Omental fat pad (tissue), 4 donors: Measurements from ENCODE around the gene THEM5. TPM values are rescaled to one million over a fixed set of nuclear protein-coding genes. Genes with fewer than 3 reads are reported as not detected.
"Not testable (repeated sequence)": the region's sequence is repeated elsewhere in the genome, so short reads cannot be mapped to it uniquely, and the experiment has no call there.

Experiments
- ATAC-seq: fragments of 150-250 bp; one replicate; pipeline ENCODE4 v1.9.1; 2016; ENCODE audit warnings: mild to moderate bottlenecking, moderate library complexity; ENCODE audit not compliant: low FRiP score
- DNase-seq: peaks from one replicate; pipeline ENCODE4 v3.0.0-alpha.2; 2019; ENCODE audit warnings: low spot score
- CTCF ChIP-seq, 3 donors: fragments of 450-650 bp; IDR thresholded peaks; one replicate each; pipeline ENCODE4 v1.5.1; 2016 to 2017; ENCODE audit warnings: antibody characterized with exemption in 3 of 3, mild to moderate bottlenecking in 3 of 3, moderate library complexity in 2 of 3
- total RNA-seq, 4 donors: library from RNA; depleted of rRNA; stranded (reverse); fragments of >200 nt; gene quantifications; one replicate each; pipeline ENCODE4 v1.1.0, GENCODE V29; 2016

Gene THEM5
- total RNA-seq, 4 donors from 2014 or later: not detected

GRCh38 chr1:151855933-151856332 is 2.4 kb upstream of the THEM5 start:
- ATAC-seq (no peak), DNase-seq (no peak)
- no peak for TF ChIP-seq CTCF (IDR thresholded peaks at IDR 0.05)

- not testable (repeated sequence) for ATAC-seq, DNase-seq
Observed at GRCh38 chr1:151855516-151855915, 2.0 kb upstream of the THEM5 start.

GRCh38 chr1:151854658-151855057 is 1.1 kb upstream of the THEM5 start:
- ATAC-seq (no peak), DNase-seq (no peak)
- no peak for TF ChIP-seq CTCF (IDR thresholded peaks at IDR 0.05)

GRCh38 chr1:151852733-151853132 is 779 bp downstream of the THEM5 start:
- ATAC-seq (no peak), DNase-seq (no peak)
- TF ChIP-seq CTCF (IDR thresholded peaks at IDR 0.05): no peak

- no peak for DNase-seq
- no peak for ATAC-seq
- TF ChIP-seq CTCF (IDR thresholded peaks at IDR 0.05): no peak
Observed at GRCh38 chr1:151851886-151852285, 1.6 kb downstream of the THEM5 start.

DNA sequence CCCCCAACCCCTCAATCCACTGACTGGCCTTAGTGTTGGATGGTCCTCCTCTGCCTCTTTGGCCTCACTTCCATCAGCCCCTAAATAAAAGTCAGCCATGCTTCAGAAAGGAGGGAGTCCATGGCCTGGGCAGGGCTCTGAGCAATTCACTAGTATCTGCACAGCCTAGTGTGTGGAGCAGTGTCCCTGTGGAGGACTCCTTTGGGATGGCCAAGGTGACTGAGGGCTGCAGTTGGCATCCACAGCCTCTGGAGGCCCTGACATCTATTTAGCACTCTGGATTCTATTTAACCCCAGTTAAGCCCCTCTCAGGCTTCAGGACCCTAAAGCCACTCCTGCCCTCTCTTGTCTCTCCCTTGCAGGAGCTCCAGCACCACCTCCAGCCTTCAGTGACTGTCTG is 3.6 kb downstream of the THEM5 start:
- DNase-seq (no peak), ATAC-seq (no peak)
- no peak for TF ChIP-seq CTCF (IDR thresholded peaks at IDR 0.05)

DNA sequence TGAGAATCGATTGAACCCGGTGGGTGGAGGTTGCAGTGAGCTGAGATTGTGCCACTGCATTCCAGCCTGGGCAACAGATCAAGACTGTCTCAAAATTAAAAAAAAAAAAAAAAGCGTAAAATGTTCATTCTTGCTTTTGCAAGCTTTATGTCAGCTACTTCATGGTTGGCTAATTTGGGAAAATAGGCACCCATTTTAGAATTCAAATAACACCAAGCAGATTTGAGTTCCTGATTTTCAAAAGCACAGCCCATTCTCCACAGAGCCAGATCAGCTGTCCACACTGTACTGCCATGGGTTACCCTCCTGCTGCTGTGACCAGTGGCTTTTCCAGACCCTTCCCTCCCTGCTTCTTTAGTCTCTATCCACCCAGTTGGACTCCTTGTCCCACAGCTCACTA is 4.4 kb downstream of the THEM5 start:
- ATAC-seq: no peak
- TF ChIP-seq CTCF (IDR thresholded peaks at IDR 0.05): no peak
- no peak for DNase-seq
